CD4-positive, alpha-beta T cell treated with Interferon alpha-2 for 1 hour (primary cell): ENCODE measurements around the gene FDCSP.
"Not testable (repeated sequence)": the region's sequence is repeated elsewhere in the genome, so short reads cannot be mapped to it uniquely, and the experiment has no call there.

Experiments used
- DNase-seq, 2 donors: peaks; one replicate each; pipeline ENCODE4 v3.0.0-alpha.2; 2020 to 2022

The FDCSP gene

GRCh38 chr4:70225824-70226223 lies at the start of gene FDCSP:
Gene FDCSP, plus strand, starts transcription at chr4:70226124. Its CDS starts 5,071 bp downstream, at chr4:70231195.
- DNase-seq = no peak

GRCh38 chr4:70177090-70177489 lies 48.8 kb upstream of the FDCSP start:
- DNase-seq = no peak

DNA sequence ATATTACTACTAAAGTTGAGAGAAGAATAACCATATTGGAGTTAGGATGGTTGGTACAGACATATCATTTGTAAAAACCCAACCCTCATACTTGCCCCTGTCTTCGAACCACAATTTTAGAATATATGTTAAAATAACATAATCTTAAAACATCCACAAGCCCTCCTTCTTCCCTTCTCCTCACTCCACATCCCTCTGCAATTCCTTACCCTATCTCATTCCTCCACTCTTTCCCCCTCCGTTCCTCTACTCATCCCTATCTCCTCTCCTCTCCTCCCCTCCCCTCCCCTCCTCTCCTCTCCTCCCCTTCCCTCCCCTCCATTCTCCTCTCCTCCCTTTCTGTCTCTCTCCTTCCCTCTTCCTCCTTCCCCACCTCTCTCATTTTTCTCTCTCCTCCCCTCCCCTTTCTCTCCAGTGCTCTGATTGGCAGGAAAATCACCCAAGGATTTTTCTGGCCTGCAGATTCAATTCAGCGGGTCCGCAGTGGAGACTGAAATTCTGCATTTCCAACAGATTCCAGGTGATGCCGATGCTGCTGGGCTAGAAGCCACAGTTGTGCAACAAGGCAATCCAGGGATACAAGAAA lies 47.8 kb upstream of the FDCSP start:
- DNase-seq = no peak

DNA sequence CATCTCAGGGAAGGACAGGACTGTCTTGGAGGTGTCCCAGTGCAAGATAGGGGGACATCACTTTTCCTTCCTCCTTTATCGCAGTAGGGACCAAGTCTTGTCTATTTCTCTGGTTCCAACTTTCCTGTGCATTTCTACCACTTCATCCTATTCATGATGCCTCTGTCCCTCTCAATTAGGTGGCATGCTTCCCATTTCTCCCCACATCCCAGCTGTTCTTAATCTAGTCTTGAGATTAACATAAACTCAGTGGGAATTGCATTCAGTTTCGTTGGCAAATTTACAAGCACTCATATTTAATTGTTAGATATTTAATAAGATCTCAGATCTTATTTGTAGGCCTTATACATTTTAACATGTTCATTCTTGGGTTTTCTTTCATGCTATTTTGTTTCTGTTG lies 46.1 kb upstream of the FDCSP start:
- DNase-seq = no peak

GRCh38 chr4:70181864-70182263 lies 44.1 kb upstream of the FDCSP start:
- no peak for DNase-seq

DNA sequence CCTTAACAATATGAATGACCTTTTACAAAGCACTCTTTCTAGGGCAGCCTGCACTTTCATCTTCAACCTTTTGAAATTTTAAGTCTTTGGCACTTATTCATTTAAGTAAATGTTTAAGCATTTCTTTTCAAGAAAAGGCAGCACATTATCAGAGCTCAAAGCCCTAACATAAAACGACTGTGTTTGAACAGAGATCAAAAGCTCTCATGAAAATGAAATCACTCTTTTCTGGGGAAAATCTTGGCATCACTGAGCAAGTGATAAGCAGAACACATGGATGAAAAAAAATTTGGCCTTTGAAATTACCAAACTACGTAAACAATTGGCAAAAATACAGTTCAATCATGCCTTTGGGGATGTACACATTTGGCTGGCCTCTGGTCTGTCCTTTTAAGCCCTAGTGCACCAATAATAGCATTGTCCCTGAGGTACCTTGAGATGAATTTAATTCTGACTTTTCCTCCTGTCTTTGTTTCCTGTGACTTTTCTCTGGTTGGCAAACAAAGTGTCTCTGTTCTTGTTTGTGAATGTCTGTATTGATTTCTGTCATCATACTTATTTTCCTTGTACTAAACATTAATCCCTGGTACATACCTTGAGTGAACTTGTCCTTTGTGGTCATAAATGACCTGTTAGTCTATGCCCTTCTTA lies 43.3 kb upstream of the FDCSP start:
- no peak for DNase-seq

GRCh38 chr4:70183168-70183939 lies 42.6 kb upstream of the FDCSP start:
- DNase-seq = peak in 1 of 2 donors; percentile 1

- no peak for DNase-seq
These were observed 42.0 kb upstream of the FDCSP start for GRCh38 chr4:70183940-70184246.

- DNase-seq = no peak
These were observed 38.7 kb upstream of the FDCSP start for GRCh38 chr4:70187216-70187615.

DNA sequence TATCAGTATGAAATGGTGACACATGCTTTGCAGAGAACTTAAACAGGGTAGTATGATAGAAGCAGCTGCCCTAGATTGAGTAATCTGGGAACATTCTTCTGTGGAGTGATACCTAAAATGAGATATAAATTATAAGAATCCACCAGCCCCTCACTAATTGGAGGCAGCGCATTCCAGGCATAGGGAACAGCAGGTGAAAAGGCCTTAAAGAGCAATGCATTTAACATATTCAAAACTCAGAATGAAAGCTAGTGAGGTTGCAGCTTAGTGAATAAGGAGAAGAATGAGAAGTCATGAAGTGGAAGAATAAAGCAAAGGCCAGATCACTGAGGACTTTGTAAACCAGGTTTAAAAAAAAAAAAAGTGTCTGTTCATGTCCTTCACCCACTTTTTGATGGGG lies 35.3 kb upstream of the FDCSP start:
- no peak for DNase-seq

- no peak for DNase-seq
These were observed 34.3 kb upstream of the FDCSP start for GRCh38 chr4:70191647-70192046.

GRCh38 chr4:70192895-70193294 lies 33.0 kb upstream of the FDCSP start:
- no peak for DNase-seq

DNA sequence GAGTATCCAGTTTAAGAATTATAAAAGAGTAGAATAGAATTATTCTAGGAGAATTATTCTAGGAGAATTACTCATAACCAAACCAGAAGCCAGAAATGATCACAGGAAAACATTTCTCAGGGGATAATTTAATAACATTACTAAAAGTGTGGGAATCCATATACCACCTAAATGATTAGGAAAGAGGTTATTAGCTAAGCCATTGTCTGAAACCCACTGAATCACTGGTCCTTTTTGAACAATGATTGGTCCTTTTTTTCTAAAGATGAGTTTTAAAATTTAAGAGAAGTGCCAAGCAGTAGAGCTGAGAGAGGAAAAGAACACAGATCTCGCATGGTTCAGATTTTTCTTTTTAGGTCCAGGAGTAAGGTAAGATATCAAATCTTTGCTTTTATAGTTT lies 30.5 kb upstream of the FDCSP start, which contains the start of gene ODAM:
TSS of gene ODAM (plus strand) at position 301 of the 400 bp plus-strand sequence. CDS start 819 bp downstream, outside the sequence.
- DNase-seq = no peak

DNA sequence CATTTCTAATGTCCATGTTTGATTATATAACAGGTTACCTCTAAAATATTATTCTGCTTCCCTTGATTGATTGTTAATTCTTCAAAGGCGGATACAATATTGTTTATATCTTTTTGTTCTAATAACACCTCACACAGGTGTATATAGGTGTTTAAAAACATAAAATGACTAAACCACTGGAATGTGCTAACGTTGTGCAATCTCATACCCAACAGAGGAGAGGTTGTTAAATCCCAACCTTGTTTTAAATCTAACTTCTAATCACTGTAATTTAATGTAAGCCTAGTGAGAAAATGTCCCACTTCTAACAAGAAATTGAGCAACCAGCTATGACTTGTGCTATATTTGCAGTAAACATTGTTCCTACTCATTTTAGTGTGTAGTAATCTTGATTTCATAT lies 29.1 kb upstream of the FDCSP start:
- DNase-seq = no peak

- no peak for DNase-seq
These were observed 28.1 kb upstream of the FDCSP start for GRCh38 chr4:70197842-70198241.

- no peak for DNase-seq
These were observed 22.3 kb upstream of the FDCSP start for GRCh38 chr4:70203601-70204000.

GRCh38 chr4:70212752-70213151 lies 13.2 kb upstream of the FDCSP start:
- not testable (repeated sequence) for DNase-seq

DNA sequence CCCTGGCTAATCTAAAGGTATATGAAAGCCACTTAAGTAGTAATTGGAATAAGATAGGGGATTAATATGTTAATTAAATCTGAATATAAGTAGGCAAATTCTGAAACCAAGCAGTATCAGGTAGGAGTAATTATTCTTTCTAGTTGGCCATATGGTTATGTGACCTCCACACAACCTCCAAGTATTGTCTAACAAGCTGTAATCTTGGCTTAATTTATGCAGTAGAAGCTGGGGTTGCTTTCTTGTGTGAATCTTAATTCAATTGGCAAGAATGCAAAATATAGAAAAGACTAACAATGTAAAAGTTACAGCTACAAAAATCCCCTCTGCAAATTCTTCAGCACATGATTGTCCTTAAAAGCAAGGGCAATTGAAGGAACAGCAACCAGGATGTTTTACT lies 9.8 kb upstream of the FDCSP start:
- DNase-seq = not testable (repeated sequence)

- DNase-seq = not testable (repeated sequence)
These were observed 9.4 kb upstream of the FDCSP start for GRCh38 chr4:70216550-70216949.

DNA sequence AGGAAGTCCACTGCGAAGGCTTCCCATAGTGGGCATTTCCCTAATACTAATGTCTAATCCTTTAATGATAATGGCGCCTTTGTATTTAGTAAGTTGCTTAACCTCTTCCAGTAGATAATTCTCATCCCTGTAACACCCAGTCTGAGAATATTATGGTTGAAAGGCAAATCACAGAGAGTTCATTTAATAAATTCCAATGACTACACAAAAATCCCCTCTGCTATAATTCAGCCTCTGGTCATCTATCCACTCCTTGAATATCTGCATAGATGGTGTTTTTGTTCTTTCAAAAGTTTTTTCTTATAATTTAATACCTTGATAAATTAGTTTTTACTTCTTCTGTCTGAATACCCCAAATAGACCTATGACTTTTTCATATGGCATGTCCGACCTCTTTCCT lies 4.5 kb upstream of the FDCSP start:
- DNase-seq = not testable (repeated sequence)

GRCh38 chr4:70221818-70222217 lies 4.1 kb upstream of the FDCSP start:
- DNase-seq = not testable (repeated sequence)

GRCh38 chr4:70236125-70236524 lies 10.2 kb downstream of the FDCSP start:
- no peak for DNase-seq

- no peak for DNase-seq
These were observed 13.4 kb downstream of the FDCSP start for GRCh38 chr4:70239131-70239883.
